DND-41 (cell line): Measurements from ENCODE around the gene HLA-DMB.

ENCODE experiments used
- ATAC-seq: fragments of 200-7000 bp; cut with Tn5 transposase; 3 replicates; pipeline ENCODE4 v1.9.1; 2021; ENCODE audit warnings: low read depth; ENCODE audit not compliant: insufficient read depth
- DNase-seq: peaks from one replicate; pipeline ENCODE4 v3.0.0-alpha.2; 2020
- H2AFZ ChIP-seq: 2 replicates; pipeline ENCODE4 v1.6.0; 2012; ENCODE audit warnings: low read depth, low read length
- H3K27ac ChIP-seq: 2 replicates; pipeline ENCODE4 v1.5.1; 2012; ENCODE audit warnings: low read length, inconsistent platforms
- H3K27me3 ChIP-seq: fragments of 200-600 bp; sonication (generic); 2 replicates; pipeline ENCODE4 v1.6.0; 2012; ENCODE audit warnings: low read length, mild to moderate bottlenecking, inconsistent platforms; ENCODE audit not compliant: insufficient read depth, poor library complexity
- H3K36me3 ChIP-seq: 2 replicates; pipeline ENCODE4 v1.5.1; 2012; ENCODE audit warnings: low read length, inconsistent platforms; ENCODE audit not compliant: insufficient read depth
- H3K4me1 ChIP-seq: 2 replicates; pipeline ENCODE4 v1.5.1; 2012; ENCODE audit warnings: mild to moderate bottlenecking, low read length; ENCODE audit not compliant: insufficient read depth
- H3K4me2 ChIP-seq: 2 replicates; pipeline ENCODE4 v1.6.0; 2012; ENCODE audit warnings: mild to moderate bottlenecking, moderate library complexity, low read length, inconsistent platforms; ENCODE audit not compliant: insufficient read depth
- H3K4me3 ChIP-seq, 2 experiments: fragments of 200-600 bp in 1 of 2; shearing (Covaris generic) in 1 of 2; 2 replicates each; pipeline ENCODE4 v1.5.1; 2012 to 2016; ENCODE audit warnings: inconsistent platforms in 2 of 2, low read length in 2 of 2, mild to moderate bottlenecking in 2 of 2, low read depth in 1 of 2, moderate library complexity in 1 of 2
- H3K79me2 ChIP-seq: 2 replicates; pipeline ENCODE4 v1.6.0; 2012; ENCODE audit warnings: low read length, inconsistent platforms; ENCODE audit not compliant: insufficient read depth
- H3K9ac ChIP-seq: 2 replicates; pipeline ENCODE4 v1.6.0; 2012; ENCODE audit warnings: low read depth, mild to moderate bottlenecking, inconsistent platforms, low read length, moderate library complexity
- H3K9me3 ChIP-seq: 2 replicates; pipeline ENCODE4 v1.5.1; 2012; ENCODE audit warnings: low read length, moderate library complexity, mild to moderate bottlenecking, inconsistent platforms; ENCODE audit not compliant: insufficient read depth, severe bottlenecking
- H4K20me1 ChIP-seq: 2 replicates; pipeline ENCODE4 v1.6.0; 2012; ENCODE audit warnings: low read length; ENCODE audit not compliant: insufficient read depth
- EZH2 ChIP-seq: IDR thresholded peaks from 3 replicates; pipeline ENCODE4 v1.6.1; 2012; ENCODE audit warnings: borderline replicate concordance, low read depth, mild to moderate bottlenecking, moderate library complexity, low read length, inconsistent platforms; ENCODE audit not compliant: severe bottlenecking
- TF ChIP-seq, protein P1 (sequence below): IDR thresholded peaks from 2 replicates; pipeline ENCODE4 v1.5.1; 2012; ENCODE audit warnings: borderline replicate concordance, low read length, moderate library complexity, mild to moderate bottlenecking; ENCODE audit not compliant: poor library complexity, severe bottlenecking; ENCODE audit errors: extremely low read depth

HLA-DMB gene

GRCh38 chr6:32941214-32941768 is 463 bp upstream of the HLA-DMB start:
- H2AFZ ChIP-seq: no peak overlapping the region
- no peak overlapping the region for H3K4me2 ChIP-seq
- no peak overlapping the region for H3K4me3 ChIP-seq
- H3K4me1 ChIP-seq: peaks cover 22% of the 10 kb centered on the region
- no peaks in the 10 kb centered on the region for H3K9me3 ChIP-seq
- peaks cover 24% of the 10 kb centered on the region for H3K27me3 ChIP-seq
- H3K79me2 ChIP-seq: no peaks in the 10 kb centered on the region
- no peak overlapping the region for H3K27ac ChIP-seq
- H3K36me3 ChIP-seq: no peaks in the 10 kb centered on the region
- DNase-seq (no peak), ATAC-seq (no peak)
- H3K9ac ChIP-seq: no peak overlapping the region
- no peaks in the 10 kb centered on the region for H4K20me1 ChIP-seq
- no peak for TF ChIP-seq EZH2
- TF ChIP-seq, protein P1, sequence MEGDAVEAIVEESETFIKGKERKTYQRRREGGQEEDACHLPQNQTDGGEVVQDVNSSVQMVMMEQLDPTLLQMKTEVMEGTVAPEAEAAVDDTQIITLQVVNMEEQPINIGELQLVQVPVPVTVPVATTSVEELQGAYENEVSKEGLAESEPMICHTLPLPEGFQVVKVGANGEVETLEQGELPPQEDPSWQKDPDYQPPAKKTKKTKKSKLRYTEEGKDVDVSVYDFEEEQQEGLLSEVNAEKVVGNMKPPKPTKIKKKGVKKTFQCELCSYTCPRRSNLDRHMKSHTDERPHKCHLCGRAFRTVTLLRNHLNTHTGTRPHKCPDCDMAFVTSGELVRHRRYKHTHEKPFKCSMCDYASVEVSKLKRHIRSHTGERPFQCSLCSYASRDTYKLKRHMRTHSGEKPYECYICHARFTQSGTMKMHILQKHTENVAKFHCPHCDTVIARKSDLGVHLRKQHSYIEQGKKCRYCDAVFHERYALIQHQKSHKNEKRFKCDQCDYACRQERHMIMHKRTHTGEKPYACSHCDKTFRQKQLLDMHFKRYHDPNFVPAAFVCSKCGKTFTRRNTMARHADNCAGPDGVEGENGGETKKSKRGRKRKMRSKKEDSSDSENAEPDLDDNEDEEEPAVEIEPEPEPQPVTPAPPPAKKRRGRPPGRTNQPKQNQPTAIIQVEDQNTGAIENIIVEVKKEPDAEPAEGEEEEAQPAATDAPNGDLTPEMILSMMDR: no peak

- H3K36me3 ChIP-seq: no peaks in the 10 kb centered on the region
- H4K20me1 ChIP-seq: no peaks in the 10 kb centered on the region
- no peak overlapping the region for H2AFZ ChIP-seq
- no peaks in the 10 kb centered on the region for H3K9me3 ChIP-seq
- no peak for DNase-seq
- no peak overlapping the region for H3K4me2 ChIP-seq
- no peaks in the 10 kb centered on the region for H3K79me2 ChIP-seq
- H3K27ac ChIP-seq: no peak overlapping the region
- peaks cover 6% of the 10 kb centered on the region for H3K4me1 ChIP-seq
- no peak overlapping the region for H3K9ac ChIP-seq
- no peak overlapping the region for H3K4me3 ChIP-seq
- ATAC-seq: no peak
- peaks cover 32% of the 10 kb centered on the region for H3K27me3 ChIP-seq
- TF ChIP-seq EZH2: no peak
- TF ChIP-seq, protein P1: no peak
These were observed 2.3 kb downstream of the HLA-DMB start for GRCh38 chr6:32938494-32938893.

DNA sequence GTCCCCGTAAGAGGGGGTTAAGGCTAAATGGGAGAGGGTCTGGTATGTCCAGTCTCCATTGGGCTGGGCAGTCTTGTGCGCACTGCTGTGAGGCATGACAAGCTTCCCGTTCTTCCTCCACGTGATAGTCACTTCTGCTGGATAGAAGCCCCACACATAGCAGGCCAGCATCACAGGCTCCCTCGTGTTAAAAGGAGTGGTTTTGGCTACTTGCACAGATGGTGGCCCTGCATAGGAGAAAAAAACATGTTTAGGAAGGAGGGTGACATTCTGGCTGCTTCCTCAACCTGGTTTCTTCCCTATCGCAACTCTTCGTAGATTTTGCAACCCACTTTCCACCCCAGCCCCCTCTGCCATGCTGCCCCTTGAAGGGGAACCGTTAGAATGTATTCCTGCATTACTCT is 3.6 kb downstream of the HLA-DMB start:
- Histone ChIP-seq H3K4me2 (no peak overlapping the region), H3K27ac (no peak overlapping the region), H2AFZ (no peak overlapping the region), H3K9ac (no peak overlapping the region), H3K79me2 (no peaks in the 10 kb centered on the region), H3K4me3 (no peak overlapping the region), H3K36me3 (no peaks in the 10 kb centered on the region), H3K27me3 (peaks cover 32% of the 10 kb centered on the region), H3K9me3 (no peaks in the 10 kb centered on the region), H3K4me1 (no peaks in the 10 kb centered on the region), H4K20me1 (no peaks in the 10 kb centered on the region)
- no peak for TF ChIP-seq EZH2
- TF ChIP-seq, protein P1: no peak
- no peak for DNase-seq
- ATAC-seq: no peak
